Uterus (tissue), 4 donors: ENCODE data around the gene GDPGP1. TPM values are rescaled to one million over a fixed set of nuclear protein-coding genes. Genes with fewer than 3 reads are reported as not detected.
A peak's percentile ranks its signal among the peaks of the same experiment; 100 is the strongest.

ENCODE experiments used
- DNase-seq, 2 donors: peaks; one replicate each; pipeline ENCODE4 v3.0.0-alpha.2; 2019 to 2020
- H3K27ac ChIP-seq, 2 donors: fragments of 200-600 bp; sonication (generic); 1 replicate in 1 of 2; 2 replicates in 1 of 2; pipeline ENCODE4 v1.5.1; 2016 to 2018
- H3K27me3 ChIP-seq, 2 donors: fragments of 200-600 bp; sonication (generic); one replicate each; pipeline ENCODE4 v1.5.1; 2018 to 2019; ENCODE audit warnings: control low read depth in 1 of 2
- H3K36me3 ChIP-seq, 2 donors: fragments of 200-600 bp; sonication (generic); one replicate each; pipeline ENCODE4 v1.5.1; 2019; ENCODE audit warnings: control low read depth in 1 of 2
- H3K4me1 ChIP-seq, 2 donors: fragments of 200-600 bp; sonication (generic); one replicate each; pipeline ENCODE4 v1.5.1; 2018 to 2019; ENCODE audit warnings: control low read depth in 1 of 2
- H3K4me3 ChIP-seq, 2 donors: fragments of 200-600 bp; sonication (generic); 1 replicate in 1 of 2; 2 replicates in 1 of 2; pipeline ENCODE4 v1.5.1; 2018 to 2019; ENCODE audit warnings: mild to moderate bottlenecking in 1 of 2
- H3K9me3 ChIP-seq, 2 donors: fragments of 200-600 bp; sonication (generic); one replicate each; pipeline ENCODE4 v1.5.1; 2019; ENCODE audit warnings: control low read depth in 1 of 2
- CTCF ChIP-seq, 4 experiments: fragments of 200-600 bp in 2 of 4; fragments of 450-650 bp in 2 of 4; sonication (generic) in 2 of 4; IDR thresholded peaks; one replicate each; pipeline ENCODE4 v1.5.1; 2016 to 2019; ENCODE audit warnings: antibody characterized with exemption in 4 of 4, mild to moderate bottlenecking in 2 of 4, moderate library complexity in 1 of 4
- POLR2A ChIP-seq, 2 donors: fragments of 450-650 bp; IDR thresholded peaks; one replicate each; pipeline ENCODE4 v1.6.1; 2016; ENCODE audit warnings: antibody characterized with exemption in 2 of 2, mild to moderate bottlenecking in 1 of 2, moderate library complexity in 1 of 2
- intact Hi-C: fragments of 100-400 bp; cut with DNase I; formaldehyde crosslinking; loops from one replicate; pipeline ENCODE4 v1.15.1; 2023; ENCODE audit warnings: low total_unique reads
- total RNA-seq, 4 donors: library from RNA; depleted of rRNA in 3 of 4; stranded (reverse); fragments of >200 nt in 3 of 4; gene quantifications; one replicate each; pipeline versions ENCODE4 v1.1.0 to v1.2.4, GENCODE V29; 2014 to 2023
- donor health status: DM: yes; HTN: yes; CAD: no.

The GDPGP1 gene
- total RNA-seq, 4 donors from 2014 or later: under 0.01 to 15.0 (median 4.0) TPM

- DNase-seq: no peak
- no peak overlapping the region for H3K27ac ChIP-seq
- intact Hi-C loops: no loop called here
- no peak overlapping the region for H3K4me3 ChIP-seq
- TF ChIP-seq CTCF (IDR thresholded peaks at IDR 0.05): no peak
- no peak for TF ChIP-seq POLR2A (IDR thresholded peaks at IDR 0.05)
- no peaks in the 10 kb centered on the region for H3K9me3 ChIP-seq
- H3K36me3 ChIP-seq: no peaks in the 10 kb centered on the region
- H3K27me3 ChIP-seq: no peaks in the 10 kb centered on the region
- H3K4me1 ChIP-seq: peaks cover 0 to 4% of the 10 kb centered on the region in 2 donors
Observed at GRCh38 chr15:90230610-90231009, 3.4 kb upstream of the GDPGP1 start.

GRCh38 chr15:90231028-90232017 lies 2.7 kb upstream of the GDPGP1 start:
- intact Hi-C loops: no loop called here
- no peaks in the 10 kb centered on the region for H3K9me3 ChIP-seq
- no peak overlapping the region for H3K27ac ChIP-seq
- TF ChIP-seq POLR2A (IDR thresholded peaks at IDR 0.05) (no peak), CTCF (IDR thresholded peaks at IDR 0.05) (no peak)
- H3K4me3 ChIP-seq: no peak overlapping the region
- H3K4me1 ChIP-seq: peaks cover 0 to 4% of the 10 kb centered on the region in 2 donors
- DNase-seq: no peak
- H3K36me3 ChIP-seq: no peaks in the 10 kb centered on the region
- no peaks in the 10 kb centered on the region for H3K27me3 ChIP-seq

GRCh38 chr15:90232196-90232595 lies 1.8 kb upstream of the GDPGP1 start:
- TF ChIP-seq POLR2A (IDR thresholded peaks at IDR 0.05) (no peak), CTCF (IDR thresholded peaks at IDR 0.05) (no peak)
- H3K36me3 ChIP-seq: no peaks in the 10 kb centered on the region
- no peaks in the 10 kb centered on the region for H3K27me3 ChIP-seq
- peaks cover 0 to 4% of the 10 kb centered on the region in 2 donors for H3K4me1 ChIP-seq
- no peak overlapping the region for H3K4me3 ChIP-seq
- H3K27ac ChIP-seq: no peak overlapping the region
- DNase-seq: no peak
- intact Hi-C loops: no loop called here
- no peaks in the 10 kb centered on the region for H3K9me3 ChIP-seq

GRCh38 chr15:90232941-90233386 lies 1.0 kb upstream of the GDPGP1 start:
- peak overlapping the region; percentile 76 to 81 for H3K4me3 ChIP-seq
- H3K36me3 ChIP-seq: no peaks in the 10 kb centered on the region
- peak overlapping the region; percentile 66 to 83 for H3K27ac ChIP-seq
- intact Hi-C loops: no loop called here
- TF ChIP-seq CTCF (IDR thresholded peaks at IDR 0.05) (peak in 1 of 4 experiments; percentile 60), POLR2A (IDR thresholded peaks at IDR 0.05) (no peak)
- no peaks in the 10 kb centered on the region for H3K27me3 ChIP-seq
- H3K4me1 ChIP-seq: peaks cover 0 to 4% of the 10 kb centered on the region in 2 donors
- H3K9me3 ChIP-seq: no peaks in the 10 kb centered on the region
- DNase-seq: no peak
